Sciatic nerve (tissue), 2 donors: ENCODE measurements around the gene CCDC38. TPM values are rescaled to one million over a fixed set of nuclear protein-coding genes. Genes with fewer than 3 reads are reported as not detected.
A peak's percentile ranks its signal among the peaks of the same experiment; 100 is the strongest.
"Not testable (repeated sequence)": the region's sequence is repeated elsewhere in the genome, so short reads cannot be mapped to it uniquely, and the experiment has no call there.

Source experiments
- ATAC-seq: fragments of 200-7000 bp; cut with Tn5 transposase; one replicate; pipeline ENCODE4 v1.9.1; 2020; ENCODE audit warnings: mild to moderate bottlenecking, moderate library complexity
- DNase-seq: peaks from one replicate; pipeline ENCODE4 v3.0.0-alpha.2; 2020; ENCODE audit warnings: low spot score
- intact Hi-C: fragments of 100-400 bp; cut with DNase I; formaldehyde crosslinking; loops from one replicate; pipeline ENCODE4 v1.14.2; 2022
- total RNA-seq: library from RNA; stranded (reverse); fragmentation: NEBNext Ultra II Directional; extraction: Animal tissue kit (Norgen Biotek cat#: 25700); gene quantifications from one replicate; pipeline ENCODE4 v1.2.1, GENCODE V29; 2021
- donor health status: DM: no; HTN: no; CAD: no.
- donor health status: DM: no; HTN: no; CAD: no.

The CCDC38 gene
- 0.40 TPM for total RNA-seq

- peak; percentile 98 for ATAC-seq
- DNase-seq, result peak; percentile 85
- intact Hi-C loops, result no loop called here
These were observed at the start of gene CCDC38 for GRCh38 chr12:95942524-95943329. TSS of gene CCDC38 (minus strand) at chr12:95942614. CDS start at chr12:95936509, 6,105 bp downstream.

DNA sequence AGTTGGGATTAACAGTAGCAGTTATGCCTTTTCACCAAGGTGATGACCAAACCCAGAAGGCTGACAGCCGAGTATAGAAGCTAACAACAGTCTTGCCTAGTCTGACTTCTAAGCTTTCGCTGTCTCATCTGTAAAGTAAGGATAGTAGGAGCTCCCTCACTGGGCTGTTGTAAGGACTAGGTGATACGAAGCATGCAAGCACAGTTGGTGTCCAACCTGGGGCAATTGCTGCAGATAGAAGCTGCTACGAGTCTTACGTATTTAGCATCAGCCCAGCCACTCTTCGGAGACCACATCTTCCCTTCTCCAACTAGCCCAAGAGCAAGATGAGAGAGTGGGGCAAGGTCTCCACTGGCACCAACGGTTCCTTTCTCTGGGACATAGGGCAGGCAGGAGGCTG is 47.7 kb upstream of the CCDC38 start:
- DNase-seq (no peak), ATAC-seq (no peak)
- intact Hi-C loops, result no loop called here

DNA sequence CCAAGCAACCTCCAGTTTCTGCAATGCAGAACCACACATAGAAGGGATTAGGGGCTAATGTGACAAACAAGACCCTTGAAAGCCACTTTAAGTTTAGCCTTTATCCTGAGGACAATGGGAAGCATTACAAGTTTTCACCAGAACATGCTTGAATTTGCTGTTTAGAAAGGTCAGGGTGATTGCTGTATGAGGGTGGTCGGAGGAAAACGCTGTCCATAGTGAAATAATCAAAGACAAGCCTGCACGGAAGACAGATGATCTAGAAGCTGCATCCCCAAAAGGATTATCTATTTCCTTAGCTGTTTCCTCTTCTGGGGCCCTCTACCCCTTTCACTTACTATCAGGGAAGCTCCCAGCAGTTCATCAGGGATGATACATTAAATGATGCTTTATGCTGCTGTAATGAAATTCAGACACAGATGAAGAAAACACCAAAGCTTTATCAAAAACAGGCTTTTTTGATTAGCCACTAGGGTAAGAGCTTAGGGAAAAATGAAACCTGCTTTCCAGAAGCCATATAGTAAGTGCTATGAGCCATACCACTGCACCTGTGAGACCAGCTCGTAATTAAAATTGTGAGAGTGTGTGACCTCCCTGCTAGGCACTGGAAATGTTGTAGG is 47.2 kb upstream of the CCDC38 start:
- DNase-seq, result no peak
- ATAC-seq, result no peak
- intact Hi-C loops, result no loop called here

DNA sequence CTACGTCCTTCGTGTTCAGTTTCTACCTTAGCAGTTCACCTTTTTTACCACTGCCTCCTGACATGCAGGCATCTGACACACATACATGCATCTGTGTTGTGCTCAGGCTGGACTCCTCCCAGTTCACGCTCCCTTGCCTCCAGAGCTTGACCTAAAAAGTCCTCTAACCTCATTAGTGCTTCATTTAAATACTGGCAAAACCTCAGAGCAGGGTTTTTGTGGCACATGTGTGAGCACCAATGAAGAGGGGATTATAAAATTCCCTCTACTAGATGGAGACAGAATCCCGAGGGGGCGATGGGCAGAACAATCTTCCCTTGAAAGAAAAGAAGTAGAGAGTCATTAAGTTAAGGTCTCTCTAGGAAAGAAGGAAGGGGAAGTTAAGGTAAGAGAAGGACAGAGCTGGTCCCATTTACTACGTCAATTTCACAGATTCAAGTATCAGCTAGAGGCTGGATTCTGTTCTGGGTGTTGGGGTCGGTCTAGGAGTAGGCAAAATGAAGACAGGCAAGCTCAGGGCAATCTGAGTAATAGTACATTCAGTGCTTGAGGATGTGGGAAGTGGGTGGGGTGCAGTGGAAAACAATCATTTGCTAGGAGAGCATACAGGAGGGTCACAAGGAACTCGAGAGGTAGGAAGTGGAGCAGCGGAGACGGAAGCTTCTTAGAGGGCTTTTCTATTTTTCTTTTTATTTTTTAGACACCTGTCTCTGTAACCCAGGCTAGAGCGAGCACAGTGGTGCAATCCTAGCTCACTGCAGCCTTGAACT is 46.3 kb upstream of the CCDC38 start:
- ATAC-seq (no peak), DNase-seq (no peak)
- intact Hi-C loops, result no loop called here

- no peak for DNase-seq
- intact Hi-C loops, result no loop called here
- no peak for ATAC-seq
These were observed 44.5 kb upstream of the CCDC38 start for GRCh38 chr12:95986635-95987570.

GRCh38 chr12:95984682-95985081 is 42.3 kb upstream of the CCDC38 start:
- intact Hi-C loops, result no loop called here
- ATAC-seq (no peak), DNase-seq (no peak)

DNA sequence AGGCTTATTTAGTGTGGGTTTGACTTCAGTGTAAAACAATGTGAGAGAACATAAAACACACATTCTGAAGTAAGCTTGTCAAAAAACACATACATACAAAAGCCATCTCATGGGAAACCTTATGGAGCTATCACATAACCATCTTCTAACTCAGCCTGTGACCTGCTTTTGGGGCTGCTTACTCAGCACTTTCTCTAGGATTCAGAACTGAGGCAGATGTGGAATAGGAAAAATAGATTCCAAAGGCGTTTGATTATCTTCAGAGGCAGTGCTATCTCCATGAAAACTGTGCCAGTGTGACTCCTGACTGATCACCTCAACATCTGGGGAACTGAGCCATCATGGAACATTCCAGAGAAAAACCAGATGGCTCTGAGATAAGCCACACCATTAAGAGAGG is 40.2 kb upstream of the CCDC38 start:
- no peak for ATAC-seq
- intact Hi-C loops, result no loop called here
- no peak for DNase-seq

- no peak for ATAC-seq
- no peak for DNase-seq
- intact Hi-C loops, result no loop called here
These were observed 38.0 kb upstream of the CCDC38 start for GRCh38 chr12:95980437-95980836.

DNA sequence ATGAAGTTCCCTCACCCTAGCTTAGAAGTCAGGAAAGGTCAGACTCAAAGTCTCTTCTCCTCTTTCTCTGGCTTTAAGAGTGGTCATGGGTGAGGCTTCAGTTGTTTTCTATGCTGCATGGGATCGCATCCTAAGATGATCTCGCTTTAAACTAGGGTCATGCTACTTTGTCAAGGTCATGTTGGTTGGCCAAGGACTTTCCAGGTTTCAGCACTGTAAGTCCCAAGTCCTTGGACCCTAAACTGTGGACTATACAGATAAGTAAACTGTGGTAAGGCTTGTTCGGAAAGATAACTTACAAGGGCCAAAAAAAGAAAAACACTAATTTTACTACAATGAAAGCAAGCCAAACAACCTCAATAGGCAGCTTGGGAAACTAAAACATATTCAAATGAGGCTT is 36.4 kb upstream of the CCDC38 start:
- DNase-seq, result no peak
- no peak for ATAC-seq
- intact Hi-C loops, result no loop called here

- intact Hi-C loops, result no loop called here
- ATAC-seq (no peak), DNase-seq (no peak)
These were observed 35.9 kb upstream of the CCDC38 start for GRCh38 chr12:95978351-95978750.

DNA sequence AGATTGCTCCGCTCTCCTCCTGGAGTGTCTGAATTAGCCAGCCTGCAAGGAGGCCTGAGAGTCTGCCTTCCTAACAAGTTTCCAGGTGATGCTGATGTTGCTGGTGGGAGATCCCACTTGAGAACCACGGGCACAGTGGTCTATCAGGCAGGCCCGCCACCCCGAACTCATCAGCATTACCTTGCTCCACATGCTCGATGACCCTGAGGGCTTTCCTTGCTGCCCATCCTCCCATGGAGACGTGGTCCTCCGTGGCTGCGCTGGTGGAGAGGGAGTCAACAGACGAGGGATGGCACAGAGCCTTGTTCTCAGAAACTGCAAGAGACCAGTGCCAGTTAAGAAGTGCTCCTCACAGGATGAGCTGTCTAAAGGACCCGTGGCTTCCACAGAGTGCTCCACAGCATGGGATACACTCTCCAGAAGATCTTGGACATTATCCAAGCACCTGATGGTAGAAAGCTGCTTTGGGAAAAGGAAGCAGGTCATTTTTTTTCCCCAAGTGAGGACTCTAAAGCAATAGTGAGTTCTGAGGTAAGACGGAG is 35.4 kb upstream of the CCDC38 start:
- ATAC-seq (no peak), DNase-seq (no peak)
- intact Hi-C loops, result no loop called here

- intact Hi-C loops, result no loop called here
- DNase-seq (no peak), ATAC-seq (no peak)
These were observed 34.0 kb upstream of the CCDC38 start for GRCh38 chr12:95976416-95976832.

GRCh38 chr12:95975491-95975890 is 33.1 kb upstream of the CCDC38 start:
- intact Hi-C loops, result no loop called here
- ATAC-seq, result no peak
- no peak for DNase-seq

DNA sequence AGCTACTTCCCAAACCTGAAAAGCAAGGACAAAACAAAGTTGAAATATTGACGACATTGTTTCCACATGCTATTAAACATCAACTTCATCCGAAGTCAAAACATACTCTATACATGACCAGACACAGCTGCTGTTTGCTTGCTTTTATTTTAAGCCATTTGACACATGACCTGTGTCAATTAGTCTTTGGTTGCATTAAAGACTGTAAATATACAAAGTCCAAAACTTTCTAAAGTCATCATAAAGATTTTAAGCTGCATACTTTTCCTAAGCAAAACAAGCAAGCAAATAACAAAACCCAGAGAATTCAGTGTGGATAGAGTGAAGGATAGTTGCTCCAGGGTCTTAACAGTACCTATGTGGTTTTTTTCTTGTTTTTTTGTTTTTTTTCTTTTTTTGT is 31.9 kb upstream of the CCDC38 start:
- intact Hi-C loops, result no loop called here
- DNase-seq (no peak), ATAC-seq (no peak)

- ATAC-seq (no peak), DNase-seq (no peak)
- intact Hi-C loops, result no loop called here
These were observed 30.5 kb upstream of the CCDC38 start for GRCh38 chr12:95972832-95973456.

DNA sequence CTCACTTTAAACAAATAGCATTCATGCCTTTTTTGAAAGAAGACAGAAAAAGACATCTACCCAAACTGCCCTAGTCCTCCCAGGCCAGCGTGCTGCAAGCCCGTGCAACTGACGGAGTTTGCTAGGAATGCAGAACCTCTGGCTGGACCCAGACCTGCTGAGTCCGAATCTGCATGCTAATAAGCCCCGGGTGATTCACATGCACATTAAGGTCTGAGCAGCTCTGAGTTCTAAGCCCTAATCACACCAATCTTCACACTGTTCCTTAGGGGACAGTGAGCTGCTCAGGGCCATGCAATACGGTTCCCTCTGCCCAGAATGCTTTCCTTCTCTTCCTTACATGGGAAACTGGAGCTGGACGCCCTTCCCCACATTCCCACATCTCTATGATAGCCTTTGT is 28.5 kb upstream of the CCDC38 start:
- ATAC-seq, result no peak
- intact Hi-C loops, result no loop called here

GRCh38 chr12:95969116-95969515 is 26.7 kb upstream of the CCDC38 start:
- DNase-seq, ATAC-seq, intact Hi-C loops: not testable (repeated sequence)

More for the DNA sequence above, 28.5 kb upstream of the CCDC38 start:
- DNase-seq, result no peak

GRCh38 chr12:95967301-95967700 is 24.9 kb upstream of the CCDC38 start:
- DNase-seq (no peak), ATAC-seq (no peak)
- intact Hi-C loops, result no loop called here
